Measurements from ENCODE around the gene HENMT1. TPM values are rescaled to one million over a fixed set of nuclear protein-coding genes. Genes with fewer than 3 reads are reported as not detected.

Gene HENMT1
- total and polyA plus RNA-seq, 9 of the 15 experiments (the other 6 are each of a cell fraction or from before 2014, with no cell fraction given): not detected

GRCh38 chr1:108617008-108617723 is 43.7 kb downstream of the HENMT1 start (continued):
- no peak for TF ChIP-seq BCLAF1 (IDR thresholded peaks at IDR 0.05; ENCODE audit: borderline replicate concordance in 1 of 2, control insufficient read depth in 1 of 2, low read depth in 2 of 2, low read length in 1 of 2)
- TF ChIP-seq PRMT5 (CRISPR knock-in tag; IDR thresholded peaks at IDR 0.05): no peak
- TF ChIP-seq PKNOX1 (IDR thresholded peaks at IDR 0.05): peak; percentile 92
- TF ChIP-seq RBBP5 (IDR thresholded peaks at IDR 0.05; ENCODE audit: borderline replicate concordance, insufficient read depth, low read length, poor library complexity, severe bottlenecking): no peak
- no peak for TF ChIP-seq KAT8 (IDR thresholded peaks at IDR 0.05; ENCODE audit: low read depth)
- no peak for TF ChIP-seq ZNF316 (IDR thresholded peaks at IDR 0.05)
- TF ChIP-seq USF2 (CRISPR knock-in tag; IDR thresholded peaks at IDR 0.05): no peak
- no peak for TF ChIP-seq ZBTB34 (CRISPR knock-in tag; IDR thresholded peaks at IDR 0.05)
- no peak for TF ChIP-seq MAX (CRISPR knock-in tag; IDR thresholded peaks at IDR 0.05)
- TF ChIP-seq HMBOX1 (IDR thresholded peaks at IDR 0.05): 0 out of 2 replicates have a peak, but pooled peaks have one; percentile 14
- no peak for TF ChIP-seq NCOA1 (IDR thresholded peaks at IDR 0.05; ENCODE audit: low read depth)
- TF ChIP-seq CEBPB (tag; IDR thresholded peaks at IDR 0.05): no peak; the same call in 1 of the 2 replicates
- peak; percentile 45; the same call in 1 of the 2 replicates for TF ChIP-seq EGR1 (conservative IDR thresholded peaks at IDR 0.05)
- TF ChIP-seq ILK (tag; IDR thresholded peaks at IDR 0.05; ENCODE audit: borderline replicate concordance, low read depth): no peak
- TF ChIP-seq ZNF75A (CRISPR knock-in tag; IDR thresholded peaks at IDR 0.05): no peak
